H1 (cell line): ENCODE measurements around the gene C19orf38. TPM values are rescaled to one million over a fixed set of nuclear protein-coding genes. Genes with fewer than 3 reads are reported as not detected.

Experiments
- CTCF ChIA-PET: fragments of 300-600 bp; sonication (Branson Sonifier 250); formaldehyde crosslinking; loops from one replicate; lab custom pipeline; 2021; ENCODE audit not compliant: partially characterized antibody; lab: Charles Lee
- POLR2A ChIA-PET: fragments of 300-600 bp; sonication (Branson Sonifier 250); formaldehyde crosslinking; loops from one replicate; lab custom pipeline; 2021; ENCODE audit warnings: inconsistent platforms; ENCODE audit not compliant: partially characterized antibody; lab: Charles Lee
- DNase-seq, 2 experiments: peaks; one replicate each; pipeline versions ENCODE4 v3.0.0 to v3.0.0-alpha.2; 2010 to 2022; ENCODE audit warnings: low spot score in 2 of 2, low read depth in 1 of 2, mixed read lengths in 1 of 2
- FAIRE-seq: peaks from 2 replicates; lab custom pipeline; 2011; peaks lifted over from hg19 to GRCh38; lab: Jason Lieb, UNC
- H2AFZ ChIP-seq: 2 replicates; pipeline ENCODE4 v1.8.1; 2012; ENCODE audit warnings: low read length, inconsistent platforms
- H2AK5ac ChIP-seq: 2 replicates; pipeline ENCODE4 v1.6.1; 2013; ENCODE audit warnings: low read depth, low read length
- H2BK120ac ChIP-seq: replicated peaks from 2 replicates; pipeline ENCODE3; 2013; ENCODE audit warnings: low read depth, low read length, inconsistent platforms
- H2BK12ac ChIP-seq: 2 replicates; pipeline ENCODE4 v1.6.1; 2013; ENCODE audit warnings: low read depth, low read length
- H2BK15ac ChIP-seq: 2 replicates; pipeline ENCODE4 v1.6.1; 2013; ENCODE audit warnings: low read length
- H2BK20ac ChIP-seq: 2 replicates; pipeline ENCODE4 v1.6.1; 2013; ENCODE audit warnings: low read length
- H2BK5ac ChIP-seq: 2 replicates; pipeline ENCODE4 v1.6.1; 2013; ENCODE audit warnings: low read depth, low read length
- H3K14ac ChIP-seq: 2 replicates; pipeline ENCODE4 v1.6.1; 2013; ENCODE audit warnings: inconsistent platforms; ENCODE audit not compliant: insufficient read length
- H3K18ac ChIP-seq: 2 replicates; pipeline ENCODE4 v1.6.1; 2013; ENCODE audit warnings: low read length; ENCODE audit errors: extremely low read depth
- H3K23ac ChIP-seq: 2 replicates; pipeline ENCODE4 v1.6.1; 2013; ENCODE audit warnings: inconsistent platforms; ENCODE audit not compliant: insufficient read length
- H3K23me2 ChIP-seq: 2 replicates; pipeline ENCODE4 v1.6.1; 2013; ENCODE audit warnings: low read depth, low read length
- H3K27ac ChIP-seq: 2 replicates; pipeline ENCODE4 v1.6.1; 2011; ENCODE audit warnings: low read depth, low read length, inconsistent platforms
- H3K27me3 ChIP-seq, 4 experiments: replicated peaks in 1 of 4; 1 replicate in 1 of 4; 2 replicates in 3 of 4; pipeline versions ENCODE4 v1.6.1 to v1.8.1; 2011 to 2013; ENCODE audit warnings: low read length in 3 of 4, mild to moderate bottlenecking in 3 of 4, inconsistent platforms in 2 of 4, mixed read lengths in 2 of 4, moderate library complexity in 1 of 4; ENCODE audit not compliant: control insufficient read depth in 3 of 4, insufficient read depth in 3 of 4; ENCODE audit errors: extremely low read depth in 1 of 4
- H3K36me3 ChIP-seq, 4 experiments: 2 replicates each; pipeline versions ENCODE4 v1.6.1 to v1.8.1; 2011 to 2013; ENCODE audit warnings: mild to moderate bottlenecking in 4 of 4, low read length in 3 of 4, moderate library complexity in 2 of 4, control low read depth in 1 of 4, inconsistent platforms in 1 of 4; ENCODE audit not compliant: insufficient read depth in 4 of 4, control insufficient read depth in 2 of 4
- H3K4ac ChIP-seq: replicated peaks from 2 replicates; pipeline ENCODE3; 2013; ENCODE audit warnings: low read length, low read depth, mixed read lengths, inconsistent platforms; ENCODE audit not compliant: insufficient read length
- H3K4me1 ChIP-seq, 4 experiments: replicated peaks in 1 of 4; 1 replicate in 1 of 4; 2 replicates in 3 of 4; pipeline versions ENCODE4 v1.6.1 to v1.8.1; 2011 to 2013; ENCODE audit warnings: low read length in 3 of 4, inconsistent platforms in 2 of 4, mixed read lengths in 1 of 4; ENCODE audit not compliant: insufficient read depth in 4 of 4, control insufficient read depth in 3 of 4
- H3K4me2 ChIP-seq, 2 experiments: 2 replicates each; pipeline versions ENCODE4 v1.6.1 to v1.8.1; 2011 to 2013; ENCODE audit warnings: low read depth in 2 of 2, low read length in 2 of 2, control low read depth in 1 of 2, inconsistent platforms in 1 of 2, mild to moderate bottlenecking in 1 of 2; ENCODE audit not compliant: insufficient read depth in 1 of 2
- H3K4me3 ChIP-seq, 4 experiments: fragments of 200-600, 300-600 bp in 1 of 4; sonication (generic), shearing (Covaris generic), sonication (Bioruptor Twin) in 1 of 4; 2 replicates each; pipeline versions ENCODE4 v1.5.1 to v1.8.1; 2011 to 2016; ENCODE audit warnings: low read length in 4 of 4, low read depth in 3 of 4, control low read depth in 2 of 4, inconsistent platforms in 2 of 4, mild to moderate bottlenecking in 2 of 4, mixed read lengths in 1 of 4, moderate library complexity in 1 of 4; ENCODE audit not compliant: insufficient read depth in 2 of 4; ENCODE audit errors: extremely low read depth in 1 of 4
- H3K56ac ChIP-seq: replicated peaks from 2 replicates; pipeline ENCODE3; 2013; ENCODE audit warnings: low read depth, mild to moderate bottlenecking, mixed read lengths, low read length, inconsistent platforms; ENCODE audit not compliant: insufficient read length
- H3K79me1 ChIP-seq: 2 replicates; pipeline ENCODE4 v1.6.1; 2013; ENCODE audit warnings: low read depth, low read length, control low read depth
- H3K79me2 ChIP-seq, 2 experiments: 2 replicates each; pipeline versions ENCODE4 v1.6.1 to v1.8.1; 2012 to 2013; ENCODE audit warnings: low read length in 2 of 2, mild to moderate bottlenecking in 2 of 2, inconsistent platforms in 1 of 2; ENCODE audit not compliant: insufficient read depth in 2 of 2, control insufficient read depth in 1 of 2
- H3K9ac ChIP-seq, 4 experiments: replicated peaks in 1 of 4; 1 replicate in 1 of 4; 2 replicates in 3 of 4; pipeline versions ENCODE4 v1.6.1 to v1.8.1; 2011 to 2013; ENCODE audit warnings: low read depth in 3 of 4, low read length in 3 of 4, control low read depth in 2 of 4, mild to moderate bottlenecking in 2 of 4, moderate library complexity in 2 of 4, inconsistent platforms in 1 of 4; ENCODE audit errors: extremely low read depth in 1 of 4
- H3K9me3 ChIP-seq, 2 experiments: 2 replicates each; pipeline versions ENCODE4 v1.6.1 to v1.8.1; 2012 to 2013; ENCODE audit warnings: mild to moderate bottlenecking in 2 of 2, moderate library complexity in 2 of 2, control low read depth in 1 of 2, inconsistent platforms in 1 of 2, low read depth in 1 of 2, low read length in 1 of 2, mixed read lengths in 1 of 2; ENCODE audit not compliant: insufficient read depth in 2 of 2
- H4K20me1 ChIP-seq, 2 experiments: replicated peaks in 1 of 2; 2 replicates each; pipeline versions ENCODE3 to v1.8.1; 2011 to 2013; ENCODE audit warnings: inconsistent platforms in 2 of 2, low read length in 2 of 2, mild to moderate bottlenecking in 1 of 2; ENCODE audit not compliant: insufficient read depth in 2 of 2, control insufficient read depth in 1 of 2
- H4K5ac ChIP-seq: 2 replicates; pipeline ENCODE4 v1.6.1; 2013; ENCODE audit warnings: low read length, low read depth, mixed read lengths, inconsistent platforms; ENCODE audit not compliant: insufficient read length
- H4K8ac ChIP-seq: 2 replicates; pipeline ENCODE4 v1.8.0; 2013; ENCODE audit warnings: mild to moderate bottlenecking, moderate library complexity, low read length, inconsistent platforms; ENCODE audit not compliant: insufficient read depth; ENCODE audit errors: extremely low read depth
- H4K91ac ChIP-seq: replicated peaks from 2 replicates; pipeline ENCODE3; 2013; ENCODE audit warnings: low read length, mixed read lengths, inconsistent platforms; ENCODE audit not compliant: insufficient read length
- EGR1 ChIP-seq: IDR thresholded peaks from 2 replicates; pipeline ENCODE4 v1.6.1; 2011; ENCODE audit warnings: low read depth, low read length, borderline replicate concordance
- EZH2 ChIP-seq: fragments of 200-600 bp; sonication (generic); IDR thresholded peaks from 2 replicates; pipeline ENCODE4 v1.7.1; 2012; ENCODE audit warnings: low read depth, mild to moderate bottlenecking, moderate library complexity, low read length, inconsistent platforms; ENCODE audit not compliant: severe bottlenecking
- MAFK ChIP-seq: IDR thresholded peaks from 2 replicates; pipeline ENCODE4 v1.6.1; 2012; ENCODE audit warnings: low read depth, mild to moderate bottlenecking, improper control_type of control experiment, low read length
- POLR2AphosphoS5 ChIP-seq: IDR thresholded peaks from 2 replicates; pipeline ENCODE4 v1.6.1; 2011; ENCODE audit warnings: low read depth, low read length
- RFX5 ChIP-seq: IDR thresholded peaks from 2 replicates; pipeline ENCODE4 v1.6.1; 2011; ENCODE audit warnings: low read depth, low read length, improper control_type of control experiment, borderline replicate concordance
- RXRA ChIP-seq: IDR thresholded peaks from 2 replicates; pipeline ENCODE4 v1.6.1; 2011; ENCODE audit warnings: low read depth, mild to moderate bottlenecking, low read length, moderate library complexity; ENCODE audit not compliant: insufficient read depth
- SP4 ChIP-seq: IDR thresholded peaks from 2 replicates; pipeline ENCODE4 v1.6.1; 2012; ENCODE audit warnings: low read length, inconsistent platforms
- TAF1 ChIP-seq: IDR thresholded peaks from 2 replicates; pipeline ENCODE4 v1.6.1; 2011; ENCODE audit warnings: mild to moderate bottlenecking, low read depth, low read length
- TAF7 ChIP-seq: optimal IDR thresholded peaks from 2 replicates; pipeline ENCODE3; 2011; ENCODE audit warnings: low read depth, mild to moderate bottlenecking, inconsistent platforms, low read length, moderate library complexity, borderline replicate concordance
- WGBS, 2 experiments: shearing (Covaris generic) in 1 of 2; methylation state at CpG; one replicate each; pipeline versions ENCODE4 v1.1.6 to v1.1.7; 2013 to 2015; ENCODE audit warnings: low lambda C conversion rate in 2 of 2, mixed read lengths in 2 of 2, inconsistent platforms in 1 of 2, low coverage in 1 of 2, missing lambda C conversion rate in 1 of 2; ENCODE audit not compliant: insufficient replicate concordance in 2 of 2, insufficient coverage in 1 of 2, insufficient read length in 1 of 2; ENCODE audit errors: extremely low coverage in 1 of 2, missing lambda C conversion rate in 1 of 2; 5-methylcytosine and 5-hydroxymethylcytosine counted together
- polyA plus RNA-seq, 7 experiments: library from polyadenylated mRNA; depleted of rRNA in 3 of 7; stranded (reverse) in 5 of 7; unstranded in 2 of 7; fragments of >200 nt in 5 of 7; fragments of 200-250 nt in 2 of 7; gene quantifications; 1 replicate in 5 of 7; 2 replicates in 1 of 7; 4 replicates in 1 of 7; pipeline versions ENCODE4 v1.2.1 to v1.2.3, GENCODE V29; 2011 to 2013; ENCODE audit warnings: missing spikeins in 2 of 7, mixed read lengths in 2 of 7
- total RNA-seq: library from RNA; stranded (reverse); fragmentation: NEBNext Ultra II Directional; extraction: Animal tissue kit (Norgen Biotek cat#: 25700); gene quantifications from 2 replicates; pipeline ENCODE4 v1.2.1, GENCODE V29; 2021

Gene C19orf38
- total and polyA plus RNA-seq, 2 of the 8 experiments (the other 6 are each of a cell fraction or from before 2014, with no cell fraction given) = 0.53 TPM; not detected in 1

DNA sequence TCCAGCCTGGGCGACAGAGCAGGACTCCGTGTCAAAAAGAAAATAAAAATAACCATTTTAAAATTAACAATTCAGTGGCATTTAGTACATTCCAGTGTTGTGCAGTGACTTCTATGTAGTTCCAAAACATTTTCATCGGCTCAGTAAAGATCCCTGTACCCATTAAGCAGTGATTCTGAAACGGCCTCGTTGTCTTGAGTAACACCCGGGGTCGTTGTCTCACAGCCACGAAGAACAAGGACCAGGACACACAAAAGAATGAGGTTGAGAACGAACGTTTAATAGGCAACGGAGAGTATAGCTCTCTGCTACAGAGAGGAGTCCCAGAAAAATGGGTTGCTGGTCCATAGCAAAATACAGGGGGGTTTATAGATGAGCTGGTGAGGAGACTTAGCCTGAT is 9.8 kb upstream of the C19orf38 start:
- WGBS, 2 experiments = 86% methylated on average over 11 of the region's 11 CpGs; no CpG with 5 or more reads in 1 of the 2 experiments
- H4K5ac ChIP-seq = no peak overlapping the region
- H2BK5ac ChIP-seq = no peak overlapping the region
- no peak overlapping the region for H3K23ac ChIP-seq
- H3K4me3 ChIP-seq = no peak overlapping the region
- no peak overlapping the region for H2AK5ac ChIP-seq
- DNase-seq = no peak
- H3K27me3 ChIP-seq = peaks cover 0 to 4% (median 0%) of the 10 kb centered on the region in 4 experiments; a peak in 1 of 7 replicates
- no peak overlapping the region for H3K4ac ChIP-seq
- peaks cover 0 to 5% of the 10 kb centered on the region in 2 experiments for H4K20me1 ChIP-seq
- H2AFZ ChIP-seq = no peak overlapping the region
- H2BK20ac ChIP-seq = no peak overlapping the region
- no peak overlapping the region for H2BK15ac ChIP-seq
- peak overlapping the region in 1 of 2 experiments; percentile 31; a peak in 1 of 4 replicates for H3K4me2 ChIP-seq
- H3K79me1 ChIP-seq = peaks cover 4% of the 10 kb centered on the region; the same call in 1 of the 2 replicates
- no peaks in the 10 kb centered on the region for H3K79me2 ChIP-seq
- H3K4me1 ChIP-seq = peaks cover 3 to 10% (median 6%) of the 10 kb centered on the region in 4 experiments
- POLR2A ChIA-PET = interaction anchor here (0.7 to 1.4 kb wide), 3 partner anchors 14 to 113 kb away, joined by 3 to 4 read pairs (median 3); no protein-coding TSS in a partner anchor
- 0 out of 7 replicates have a peak overlapping the region, but pooled peaks of 1 of the 4 experiments have one; percentile 0 for H3K9ac ChIP-seq
- no peak overlapping the region for H4K8ac ChIP-seq
- H2BK120ac ChIP-seq = peak overlapping the region; percentile 47
- no peak overlapping the region for H3K18ac ChIP-seq
- no peak overlapping the region for H3K56ac ChIP-seq
- H4K91ac ChIP-seq = no peak overlapping the region
- H3K36me3 ChIP-seq = peaks cover 0 to 8% (median 0%) of the 10 kb centered on the region in 4 experiments; a peak in 3 of 8 replicates
- H3K14ac ChIP-seq = no peak overlapping the region
- H2BK12ac ChIP-seq = no peak overlapping the region
- H3K23me2 ChIP-seq = peaks cover 8% of the 10 kb centered on the region; the same call in 1 of the 2 replicates
- FAIRE-seq = no peak
- CTCF ChIA-PET = interaction anchor here (1.6 to 21.2 kb wide), 3 partner anchors 17 to 27 kb away, joined by 5 to 249 read pairs (median 77); no protein-coding TSS in a partner anchor
- peaks cover 0 to 4% of the 10 kb centered on the region in 2 experiments; a peak in 1 of 4 replicates for H3K9me3 ChIP-seq
- H3K27ac ChIP-seq = peak overlapping the region; percentile 2; the same call in 1 of the 2 replicates
- no peak for TF ChIP-seq RFX5
- no peak for TF ChIP-seq EGR1
- TF ChIP-seq EZH2 = no peak
- TF ChIP-seq SP4 = no peak
- no peak for TF ChIP-seq TAF1
- peak; percentile 91 for TF ChIP-seq TAF7
- peak; percentile 19; the same call in 1 of the 2 replicates for TF ChIP-seq POLR2AphosphoS5
- TF ChIP-seq MAFK = no peak
- TF ChIP-seq RXRA = no peak
